Ovary (tissue), 3 donors: Measurements from ENCODE around the gene ALKBH1.

Experiments used
- POLR2A ChIP-seq: fragments of 450-650 bp; IDR thresholded peaks from one replicate; pipeline ENCODE4 v1.6.1; 2017; ENCODE audit warnings: antibody characterized with exemption, mild to moderate bottlenecking, moderate library complexity
- TF ChIP-seq, protein P1 (sequence below), 3 donors: fragments of 450-650 bp in 2 of 3; fragments of 200-600 bp in 1 of 3; IDR thresholded peaks; one replicate each; pipeline versions ENCODE4 v1.5.1 to v1.8.0; 2016 to 2022; ENCODE audit warnings: antibody characterized with exemption in 3 of 3, mild to moderate bottlenecking in 1 of 3
- donor health status: DM: no; HTN: no; CAD: no.

DNA sequence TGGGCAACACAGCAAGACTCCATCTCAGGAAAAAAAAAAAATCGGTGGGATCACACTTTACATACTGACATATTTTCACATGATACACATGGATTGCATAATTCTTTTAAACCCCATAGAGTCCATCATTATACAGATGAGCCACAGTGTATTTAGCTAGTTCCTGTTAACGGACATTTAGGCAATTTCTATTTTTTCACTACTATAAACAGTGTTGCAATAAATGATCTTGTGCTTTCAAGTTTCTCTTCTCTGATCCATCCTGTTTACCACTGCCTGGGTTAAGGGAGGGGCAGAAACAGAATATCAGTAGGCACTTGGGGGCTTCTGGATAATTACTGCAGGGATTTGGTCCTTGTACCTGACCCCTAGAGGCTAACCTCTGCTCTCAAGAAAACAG is 48.0 kb downstream of the ALKBH1 start:
- TF ChIP-seq, protein P1, sequence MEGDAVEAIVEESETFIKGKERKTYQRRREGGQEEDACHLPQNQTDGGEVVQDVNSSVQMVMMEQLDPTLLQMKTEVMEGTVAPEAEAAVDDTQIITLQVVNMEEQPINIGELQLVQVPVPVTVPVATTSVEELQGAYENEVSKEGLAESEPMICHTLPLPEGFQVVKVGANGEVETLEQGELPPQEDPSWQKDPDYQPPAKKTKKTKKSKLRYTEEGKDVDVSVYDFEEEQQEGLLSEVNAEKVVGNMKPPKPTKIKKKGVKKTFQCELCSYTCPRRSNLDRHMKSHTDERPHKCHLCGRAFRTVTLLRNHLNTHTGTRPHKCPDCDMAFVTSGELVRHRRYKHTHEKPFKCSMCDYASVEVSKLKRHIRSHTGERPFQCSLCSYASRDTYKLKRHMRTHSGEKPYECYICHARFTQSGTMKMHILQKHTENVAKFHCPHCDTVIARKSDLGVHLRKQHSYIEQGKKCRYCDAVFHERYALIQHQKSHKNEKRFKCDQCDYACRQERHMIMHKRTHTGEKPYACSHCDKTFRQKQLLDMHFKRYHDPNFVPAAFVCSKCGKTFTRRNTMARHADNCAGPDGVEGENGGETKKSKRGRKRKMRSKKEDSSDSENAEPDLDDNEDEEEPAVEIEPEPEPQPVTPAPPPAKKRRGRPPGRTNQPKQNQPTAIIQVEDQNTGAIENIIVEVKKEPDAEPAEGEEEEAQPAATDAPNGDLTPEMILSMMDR (IDR thresholded peaks at IDR 0.05): no peak
- no peak for TF ChIP-seq POLR2A
